K562 (cell line): Measurements from ENCODE around the gene CPTP. TPM values are rescaled to one million over a fixed set of nuclear protein-coding genes. Genes with fewer than 3 reads are reported as not detected.

ENCODE experiments used
- BACH1 ChIP-seq: fragments of 200-800 bp; sonication (Bioruptor generic); IDR thresholded peaks from 2 replicates; pipeline ENCODE4 v1.6.1; 2016; ENCODE audit warnings: missing genetic modification characterization, missing compliant biosample characterization
- BHLHE40 ChIP-seq: IDR thresholded peaks from 2 replicates; pipeline ENCODE4 v1.6.1; 2011; ENCODE audit warnings: low read length, improper control_type of control experiment
- ELK1 ChIP-seq: sonication (generic); formaldehyde crosslinking; IDR thresholded peaks from 2 replicates; pipeline ENCODE4 v1.8.1; 2022; ENCODE audit warnings: missing genetic modification reagents
- EP400 ChIP-seq: fragments of 450-650 bp; IDR thresholded peaks from 2 replicates; pipeline ENCODE4 v1.6.1; 2017; ENCODE audit warnings: antibody characterized with exemption, mild to moderate bottlenecking, moderate library complexity
- FIP1L1 ChIP-seq: fragments of 200-400 bp; formaldehyde crosslinking; IDR thresholded peaks from 2 replicates; pipeline ENCODE4 v1.6.1; 2018; ENCODE audit warnings: mild to moderate bottlenecking, low read depth, low read length; ENCODE audit not compliant: poor library complexity, severe bottlenecking
- GATAD2B ChIP-seq: fragments of 450-650 bp; IDR thresholded peaks from 2 replicates; pipeline ENCODE4 v1.6.1; 2017; ENCODE audit warnings: mild to moderate bottlenecking, borderline replicate concordance
- MITF ChIP-seq: IDR thresholded peaks from 2 replicates; pipeline ENCODE4 v1.6.1; 2014; ENCODE audit warnings: antibody characterized with exemption
- NR2C2 ChIP-seq, 2 experiments: fragments of 200-800 bp in 1 of 2; sonication (Bioruptor generic) in 1 of 2; sonication (generic) in 1 of 2; formaldehyde crosslinking in 1 of 2; IDR thresholded peaks; 2 replicates each; pipeline versions ENCODE4 v1.6.1 to v1.8.0; 2016 to 2022; ENCODE audit warnings: mild to moderate bottlenecking in 1 of 2, missing compliant biosample characterization in 1 of 2, missing genetic modification characterization in 1 of 2, missing genetic modification reagents in 1 of 2
- POLR2A ChIP-seq: fragments of 450-650 bp; conservative IDR thresholded peaks from 2 replicates; pipeline ENCODE4 v1.6.1; 2016
- POLR2G ChIP-seq: fragments of 200-400 bp; formaldehyde crosslinking; IDR thresholded peaks from 2 replicates; pipeline ENCODE4 v1.6.1; 2017; ENCODE audit warnings: low read depth, mild to moderate bottlenecking, antibody characterized with exemption, low read length, moderate library complexity
- RBFOX2 ChIP-seq: fragments of 200-400 bp; formaldehyde crosslinking; IDR thresholded peaks from 2 replicates; pipeline ENCODE4 v1.6.1; 2017; ENCODE audit warnings: low read depth, mild to moderate bottlenecking, low read length, moderate library complexity
- polyA plus RNA-seq, 8 experiments: library from polyadenylated mRNA; depleted of rRNA in 4 of 8; stranded (reverse) in 5 of 8; unstranded in 3 of 8; fragments of >200 nt; fragmentation: Nextera tagmentation in 2 of 8; fragmentation: Illumina TruSeq in 1 of 8; extraction: Ambion mirVana in 2 of 8; extraction: Trizol in 1 of 8; gene quantifications; 2 replicates each; pipeline versions ENCODE4 v1.2.1 to v1.2.3, GENCODE V29; 2011 to 2014; ENCODE audit warnings: inconsistent platforms in 1 of 8, missing spikeins in 1 of 8
- total RNA-seq, 7 experiments: library from RNA; depleted of rRNA in 6 of 7; stranded (reverse); fragments of >200 nt in 6 of 7; fragmentation: Illumina TruSeq in 2 of 7; extraction: Trizol in 2 of 7; gene quantifications; 2 replicates each; pipeline versions ENCODE4 v1.2.1 to v1.2.3, GENCODE V29; 2011 to 2021; ENCODE audit warnings: low replicate concordance in 1 of 7
- TF ChIP-seq, protein P1 (sequence below): fragments of 450-650 bp; IDR thresholded peaks from 2 replicates; pipeline ENCODE4 v1.6.1; 2017; ENCODE audit warnings: antibody characterized with exemption, mild to moderate bottlenecking
- TF ChIP-seq, protein P2 (sequence below): sonication (generic); formaldehyde crosslinking; IDR thresholded peaks from 2 replicates; pipeline ENCODE4 v1.8.1; 2023; ENCODE audit warnings: mild to moderate bottlenecking, missing genetic modification reagents

CPTP gene
- total and polyA plus RNA-seq, 9 of the 15 experiments (the other 6 are each of a cell fraction or from before 2014, with no cell fraction given): 0.11 to 25.8 (median 3.5) TPM

DNA sequence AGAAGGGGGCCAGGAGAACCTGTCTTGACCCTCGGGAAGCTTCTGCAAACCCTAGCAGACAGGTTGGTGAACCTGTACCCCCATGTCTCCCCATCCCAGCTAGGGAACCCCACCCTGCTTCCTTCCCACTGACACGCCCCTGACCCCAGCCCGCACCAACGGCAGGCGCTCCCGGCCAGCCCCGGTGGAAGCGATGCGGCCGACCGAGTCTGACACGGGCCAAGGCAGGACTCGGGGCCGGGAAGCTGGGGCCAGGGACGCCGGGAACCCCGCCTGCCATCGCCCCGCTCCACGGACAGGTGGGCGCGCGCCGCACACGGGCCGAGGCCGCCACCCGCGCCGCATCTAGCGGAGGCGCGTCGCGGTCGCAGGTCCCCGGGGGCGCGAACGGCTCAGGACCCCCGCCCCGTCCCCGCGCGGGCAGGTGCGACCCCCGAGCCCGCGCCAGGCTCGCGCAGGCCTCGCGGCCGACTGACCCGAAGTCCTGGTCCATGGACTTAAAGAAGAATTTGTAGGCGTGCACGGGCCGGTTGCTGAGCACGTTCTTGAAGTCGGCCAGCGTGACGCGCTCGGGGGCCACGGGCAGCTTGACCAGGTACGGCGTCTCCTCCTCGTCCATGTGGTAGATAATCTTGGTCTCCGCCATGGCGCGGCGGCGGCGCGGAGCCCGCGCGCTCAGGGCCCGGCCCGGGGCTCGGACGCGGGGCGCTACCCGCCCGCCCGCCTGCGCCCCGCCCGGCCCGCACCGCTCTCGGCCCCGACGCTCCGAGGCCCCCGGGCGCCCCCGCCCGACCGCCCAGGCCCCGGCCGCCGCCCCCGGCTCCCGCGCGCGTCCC lies 24.0 kb downstream of the CPTP start (continued):
- TF ChIP-seq, protein P1, sequence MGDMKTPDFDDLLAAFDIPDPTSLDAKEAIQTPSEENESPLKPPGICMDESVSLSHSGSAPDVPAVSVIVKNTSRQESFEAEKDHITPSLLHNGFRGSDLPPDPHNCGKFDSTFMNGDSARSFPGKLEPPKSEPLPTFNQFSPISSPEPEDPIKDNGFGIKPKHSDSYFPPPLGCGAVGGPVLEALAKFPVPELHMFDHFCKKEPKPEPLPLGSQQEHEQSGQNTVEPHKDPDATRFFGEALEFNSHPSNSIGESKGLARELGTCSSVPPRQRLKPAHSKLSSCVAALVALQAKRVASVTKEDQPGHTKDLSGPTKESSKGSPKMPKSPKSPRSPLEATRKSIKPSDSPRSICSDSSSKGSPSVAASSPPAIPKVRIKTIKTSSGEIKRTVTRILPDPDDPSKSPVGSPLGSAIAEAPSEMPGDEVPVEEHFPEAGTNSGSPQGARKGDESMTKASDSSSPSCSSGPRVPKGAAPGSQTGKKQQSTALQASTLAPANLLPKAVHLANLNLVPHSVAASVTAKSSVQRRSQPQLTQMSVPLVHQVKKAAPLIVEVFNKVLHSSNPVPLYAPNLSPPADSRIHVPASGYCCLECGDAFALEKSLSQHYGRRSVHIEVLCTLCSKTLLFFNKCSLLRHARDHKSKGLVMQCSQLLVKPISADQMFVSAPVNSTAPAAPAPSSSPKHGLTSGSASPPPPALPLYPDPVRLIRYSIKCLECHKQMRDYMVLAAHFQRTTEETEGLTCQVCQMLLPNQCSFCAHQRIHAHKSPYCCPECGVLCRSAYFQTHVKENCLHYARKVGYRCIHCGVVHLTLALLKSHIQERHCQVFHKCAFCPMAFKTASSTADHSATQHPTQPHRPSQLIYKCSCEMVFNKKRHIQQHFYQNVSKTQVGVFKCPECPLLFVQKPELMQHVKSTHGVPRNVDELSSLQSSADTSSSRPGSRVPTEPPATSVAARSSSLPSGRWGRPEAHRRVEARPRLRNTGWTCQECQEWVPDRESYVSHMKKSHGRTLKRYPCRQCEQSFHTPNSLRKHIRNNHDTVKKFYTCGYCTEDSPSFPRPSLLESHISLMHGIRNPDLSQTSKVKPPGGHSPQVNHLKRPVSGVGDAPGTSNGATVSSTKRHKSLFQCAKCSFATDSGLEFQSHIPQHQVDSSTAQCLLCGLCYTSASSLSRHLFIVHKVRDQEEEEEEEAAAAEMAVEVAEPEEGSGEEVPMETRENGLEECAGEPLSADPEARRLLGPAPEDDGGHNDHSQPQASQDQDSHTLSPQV: 0 out of 2 replicates have a peak, but pooled peaks have one; percentile 30
- 0 out of 2 replicates have a peak, but pooled peaks have one; percentile 2 for TF ChIP-seq POLR2A
- TF ChIP-seq FIP1L1: no peak
- peak; percentile 89; the same call in 1 of the 2 replicates for TF ChIP-seq GATAD2B
- TF ChIP-seq EP400: peak; percentile 13; the same call in 1 of the 2 replicates
- TF ChIP-seq POLR2G: peak; percentile 58; the same call in 1 of the 2 replicates
- no peak for TF ChIP-seq NR2C2 (CRISPR knock-in tag; IDR thresholded peaks at IDR 0.05)
- peak; percentile 25; the same call in 1 of the 2 replicates for TF ChIP-seq NR2C2 (tag; IDR thresholded peaks at IDR 0.05)
- TF ChIP-seq MITF: 0 out of 2 replicates have a peak, but pooled peaks have one; percentile 5
- peak; percentile 64; the same call in 1 of the 2 replicates for TF ChIP-seq BHLHE40
- no peak for TF ChIP-seq BACH1 (tag)
- TF ChIP-seq RBFOX2: peak; percentile 46
- TF ChIP-seq, protein P2, sequence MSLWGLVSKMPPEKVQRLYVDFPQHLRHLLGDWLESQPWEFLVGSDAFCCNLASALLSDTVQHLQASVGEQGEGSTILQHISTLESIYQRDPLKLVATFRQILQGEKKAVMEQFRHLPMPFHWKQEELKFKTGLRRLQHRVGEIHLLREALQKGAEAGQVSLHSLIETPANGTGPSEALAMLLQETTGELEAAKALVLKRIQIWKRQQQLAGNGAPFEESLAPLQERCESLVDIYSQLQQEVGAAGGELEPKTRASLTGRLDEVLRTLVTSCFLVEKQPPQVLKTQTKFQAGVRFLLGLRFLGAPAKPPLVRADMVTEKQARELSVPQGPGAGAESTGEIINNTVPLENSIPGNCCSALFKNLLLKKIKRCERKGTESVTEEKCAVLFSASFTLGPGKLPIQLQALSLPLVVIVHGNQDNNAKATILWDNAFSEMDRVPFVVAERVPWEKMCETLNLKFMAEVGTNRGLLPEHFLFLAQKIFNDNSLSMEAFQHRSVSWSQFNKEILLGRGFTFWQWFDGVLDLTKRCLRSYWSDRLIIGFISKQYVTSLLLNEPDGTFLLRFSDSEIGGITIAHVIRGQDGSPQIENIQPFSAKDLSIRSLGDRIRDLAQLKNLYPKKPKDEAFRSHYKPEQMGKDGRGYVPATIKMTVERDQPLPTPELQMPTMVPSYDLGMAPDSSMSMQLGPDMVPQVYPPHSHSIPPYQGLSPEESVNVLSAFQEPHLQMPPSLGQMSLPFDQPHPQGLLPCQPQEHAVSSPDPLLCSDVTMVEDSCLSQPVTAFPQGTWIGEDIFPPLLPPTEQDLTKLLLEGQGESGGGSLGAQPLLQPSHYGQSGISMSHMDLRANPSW: 0 out of 2 replicates have a peak, but pooled peaks have one; percentile 31
- 0 out of 2 replicates have a peak, but pooled peaks have one; percentile 74 for TF ChIP-seq ELK1 (CRISPR knock-in tag)
